ENCODE measurements around the gene LRFN5.

Gene LRFN5

DNA sequence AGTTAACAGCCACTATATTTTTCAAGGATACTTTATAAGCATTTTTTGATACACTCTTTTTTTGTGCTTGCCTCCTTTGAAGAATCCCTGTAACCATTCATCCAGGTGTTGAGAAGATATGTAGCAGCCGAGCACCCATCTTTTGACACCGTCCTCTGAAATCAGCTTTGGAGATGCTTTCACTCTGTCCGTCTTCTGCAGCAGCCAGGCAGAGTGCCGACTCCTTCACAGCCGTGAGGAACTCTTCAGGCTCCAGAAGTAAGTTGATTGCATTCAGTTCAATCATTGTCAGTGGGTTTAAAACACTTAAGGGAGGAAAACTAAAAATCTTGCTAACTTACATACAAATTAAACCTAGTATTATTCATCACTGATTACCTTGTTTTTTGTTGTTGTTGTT, 160.1 kb downstream of the LRFN5 start:
- WGBS (ENCODE audit: insufficient coverage): 90% methylated on average over 5 of the region's 5 CpGs
- POLR2A ChIA-PET: no interaction called here
- no peak overlapping the region for H3K4me3 ChIP-seq (ENCODE audit: control insufficient read depth in 1 of 7, extremely low read depth in 1 of 7, insufficient read depth in 4 of 7, low read depth in 2 of 7, low read length in 6 of 7)

DNA sequence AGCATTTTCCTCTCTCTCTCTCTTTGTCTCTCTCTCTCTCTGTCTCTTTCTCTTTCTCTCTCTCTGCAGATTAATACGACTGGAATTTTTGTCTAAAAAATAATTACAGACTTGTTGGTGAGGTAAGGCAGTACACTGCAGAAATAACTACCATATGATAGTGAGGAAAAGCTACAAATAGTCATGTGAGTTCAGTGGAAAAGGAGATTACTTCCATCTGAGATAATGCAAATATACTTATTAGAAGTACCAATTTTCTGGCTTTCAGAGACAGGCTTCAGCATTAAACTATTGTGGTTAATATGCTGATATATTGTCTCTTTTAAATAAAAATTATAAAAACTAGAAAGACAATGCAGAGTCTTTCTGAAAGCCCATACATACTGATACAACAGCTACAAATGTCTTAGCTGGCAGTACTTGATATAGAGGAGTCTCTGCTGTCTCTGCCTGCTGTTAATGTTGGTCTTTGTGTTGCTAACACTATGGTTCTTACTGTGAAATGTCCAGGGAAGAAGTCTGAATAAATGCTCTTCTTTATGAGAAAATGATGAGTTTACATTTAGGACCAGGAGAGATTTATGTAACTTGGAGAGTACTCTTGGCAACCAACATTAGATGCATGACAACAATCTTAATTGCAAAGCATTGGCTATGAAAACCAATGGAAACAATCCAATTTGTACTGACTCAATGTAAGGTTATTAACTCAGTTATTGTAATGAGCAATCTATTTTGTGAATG, 167.0 kb downstream of the LRFN5 start:
- H3K27ac ChIP-seq (ENCODE audit: insufficient read depth in 1 of 2, low read depth in 1 of 2, low read length in 2 of 2, poor library complexity in 1 of 2, severe bottlenecking in 2 of 2): no peak overlapping the region
- no peaks in the 10 kb centered on the region for H3K27me3 ChIP-seq (replicated peaks in 2 of 5; ENCODE audit: control insufficient read depth in 4 of 5, insufficient read depth in 5 of 5, low read length in 4 of 5)
- WGBS (ENCODE audit: insufficient coverage): no CpG with 5 or more reads among the region's 1 CpG
- POLR2A ChIA-PET: no interaction called here
- no peak overlapping the region for H3K4me3 ChIP-seq (ENCODE audit: control insufficient read depth in 1 of 7, extremely low read depth in 1 of 7, insufficient read depth in 4 of 7, low read depth in 2 of 7, low read length in 6 of 7)
- no peaks in the 10 kb centered on the region for H3K9me3 ChIP-seq (ENCODE audit: control extremely low read depth in 1 of 5, control insufficient read depth in 4 of 5, insufficient read depth in 2 of 5, low read depth in 1 of 5, low read length in 4 of 5)
- no peaks in the 10 kb centered on the region for H3K4me1 ChIP-seq (ENCODE audit: control extremely low read depth in 1 of 4, control insufficient read depth in 4 of 4, insufficient read depth in 4 of 4, low read length in 3 of 4)
- CTCF ChIA-PET: no interaction called here
- DNase-seq: no peak
- no peaks in the 10 kb centered on the region for H3K36me3 ChIP-seq (ENCODE audit: control insufficient read depth in 4 of 4, insufficient read depth in 4 of 4, low read length in 3 of 4)

More for the DNA sequence above, 160.1 kb downstream of the LRFN5 start:
- H3K27me3 ChIP-seq (replicated peaks in 2 of 5; ENCODE audit: control insufficient read depth in 4 of 5, insufficient read depth in 5 of 5, low read length in 4 of 5): no peaks in the 10 kb centered on the region
- H3K9me3 ChIP-seq (ENCODE audit: control extremely low read depth in 1 of 5, control insufficient read depth in 4 of 5, insufficient read depth in 2 of 5, low read depth in 1 of 5, low read length in 4 of 5): no peaks in the 10 kb centered on the region
- CTCF ChIA-PET: no interaction called here
- no peak for DNase-seq
- H3K36me3 ChIP-seq (ENCODE audit: control insufficient read depth in 4 of 4, insufficient read depth in 4 of 4, low read length in 3 of 4): no peaks in the 10 kb centered on the region
- no peak overlapping the region for H3K27ac ChIP-seq (ENCODE audit: insufficient read depth in 1 of 2, low read depth in 1 of 2, low read length in 2 of 2, poor library complexity in 1 of 2, severe bottlenecking in 2 of 2)
- no peaks in the 10 kb centered on the region for H3K4me1 ChIP-seq (ENCODE audit: control extremely low read depth in 1 of 4, control insufficient read depth in 4 of 4, insufficient read depth in 4 of 4, low read length in 3 of 4)

- ChIA-PET CTCF (no interaction called here), POLR2A (no interaction called here)
- no peak overlapping the region for H3K4me3 ChIP-seq (ENCODE audit: control insufficient read depth in 1 of 7, extremely low read depth in 1 of 7, insufficient read depth in 4 of 7, low read depth in 2 of 7, low read length in 6 of 7)
- H3K9me3 ChIP-seq (ENCODE audit: control extremely low read depth in 1 of 5, control insufficient read depth in 4 of 5, insufficient read depth in 2 of 5, low read depth in 1 of 5, low read length in 4 of 5): no peaks in the 10 kb centered on the region
- no peaks in the 10 kb centered on the region for H3K4me1 ChIP-seq (ENCODE audit: control extremely low read depth in 1 of 4, control insufficient read depth in 4 of 4, insufficient read depth in 4 of 4, low read length in 3 of 4)
- H3K27me3 ChIP-seq (replicated peaks in 2 of 5; ENCODE audit: control insufficient read depth in 4 of 5, insufficient read depth in 5 of 5, low read length in 4 of 5): no peaks in the 10 kb centered on the region
- no peaks in the 10 kb centered on the region for H3K36me3 ChIP-seq (ENCODE audit: control insufficient read depth in 4 of 4, insufficient read depth in 4 of 4, low read length in 3 of 4)
- DNase-seq: no peak
- H3K27ac ChIP-seq (ENCODE audit: insufficient read depth in 1 of 2, low read depth in 1 of 2, low read length in 2 of 2, poor library complexity in 1 of 2, severe bottlenecking in 2 of 2): no peak overlapping the region
Measured at GRCh38 chr14:41782511-41782910, 175.8 kb downstream of the LRFN5 start.

DNA sequence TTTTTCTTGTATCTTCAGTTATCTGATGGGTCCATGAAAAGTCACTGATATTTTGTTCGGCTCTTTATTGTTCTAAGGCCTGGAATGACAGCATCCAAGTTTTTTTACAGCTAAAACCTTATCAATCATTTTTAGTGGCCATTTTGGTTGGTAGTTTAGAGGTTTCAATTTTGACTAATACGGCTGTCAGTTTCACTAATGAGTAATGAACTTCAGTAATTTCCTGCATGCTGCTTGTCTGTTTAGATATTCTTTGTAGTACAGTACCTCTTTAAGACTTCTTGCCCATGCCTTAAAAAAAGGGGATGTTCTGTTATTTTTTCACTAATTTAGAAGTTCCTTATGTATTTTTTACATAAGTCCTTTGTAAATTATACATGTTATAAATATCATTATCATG, 176.7 kb downstream of the LRFN5 start:
- Histone ChIP-seq H3K36me3 (ENCODE audit: control insufficient read depth in 4 of 4, insufficient read depth in 4 of 4, low read length in 3 of 4) (no peaks in the 10 kb centered on the region), H3K27me3 (replicated peaks in 2 of 5; ENCODE audit: control insufficient read depth in 4 of 5, insufficient read depth in 5 of 5, low read length in 4 of 5) (no peaks in the 10 kb centered on the region), H3K4me3 (ENCODE audit: control insufficient read depth in 1 of 7, extremely low read depth in 1 of 7, insufficient read depth in 4 of 7, low read depth in 2 of 7, low read length in 6 of 7) (no peak overlapping the region), H3K27ac (ENCODE audit: insufficient read depth in 1 of 2, low read depth in 1 of 2, low read length in 2 of 2, poor library complexity in 1 of 2, severe bottlenecking in 2 of 2) (no peak overlapping the region), H3K9me3 (ENCODE audit: control extremely low read depth in 1 of 5, control insufficient read depth in 4 of 5, insufficient read depth in 2 of 5, low read depth in 1 of 5, low read length in 4 of 5) (no peaks in the 10 kb centered on the region), H3K4me1 (ENCODE audit: control extremely low read depth in 1 of 4, control insufficient read depth in 4 of 4, insufficient read depth in 4 of 4, low read length in 3 of 4) (no peaks in the 10 kb centered on the region)
- WGBS (ENCODE audit: insufficient coverage): 100% methylated on average over 1 of the region's 2 CpGs
- no peak for DNase-seq
- POLR2A ChIA-PET: no interaction called here
- CTCF ChIA-PET: interaction anchor here (0.6 kb wide), 1 partner anchor 38 kb away, joined by 3 read pairs; no protein-coding TSS in a partner anchor

- peak in 2 of 3 donors; percentile 1 to 7 for DNase-seq
- WGBS (ENCODE audit: insufficient coverage): 83% methylated on average over 2 of the region's 6 CpGs
- CTCF ChIA-PET: no interaction called here
Measured at GRCh38 chr14:41785696-41786095, 179.0 kb downstream of the LRFN5 start.

GRCh38 chr14:41799817-41800216, 193.1 kb downstream of the LRFN5 start:
- no peak for DNase-seq
- WGBS (ENCODE audit: insufficient coverage): no CpG with 5 or more reads among the region's 1 CpG
- ChIA-PET POLR2A (no interaction called here), CTCF (no interaction called here)
- no peaks in the 10 kb centered on the region for H3K36me3 ChIP-seq (ENCODE audit: control insufficient read depth in 4 of 4, insufficient read depth in 4 of 4, low read length in 3 of 4)
- no peak overlapping the region for H3K27ac ChIP-seq (ENCODE audit: insufficient read depth in 1 of 2, low read depth in 1 of 2, low read length in 2 of 2, poor library complexity in 1 of 2, severe bottlenecking in 2 of 2)
- H3K4me3 ChIP-seq (ENCODE audit: control insufficient read depth in 1 of 7, extremely low read depth in 1 of 7, insufficient read depth in 4 of 7, low read depth in 2 of 7, low read length in 6 of 7): no peak overlapping the region
- H3K9me3 ChIP-seq (ENCODE audit: control extremely low read depth in 1 of 5, control insufficient read depth in 4 of 5, insufficient read depth in 2 of 5, low read depth in 1 of 5, low read length in 4 of 5): peaks cover 0 to 2% (median 0%) of the 10 kb centered on the region in 5 experiments
- H3K27me3 ChIP-seq (replicated peaks in 2 of 5; ENCODE audit: control insufficient read depth in 4 of 5, insufficient read depth in 5 of 5, low read length in 4 of 5): peaks cover 0 to 2% (median 0%) of the 10 kb centered on the region in 5 experiments
- no peaks in the 10 kb centered on the region for H3K4me1 ChIP-seq (ENCODE audit: control extremely low read depth in 1 of 4, control insufficient read depth in 4 of 4, insufficient read depth in 4 of 4, low read length in 3 of 4)

More at GRCh38 chr14:41785696-41786095, 179.0 kb downstream of the LRFN5 start:
- no peaks in the 10 kb centered on the region for H3K4me1 ChIP-seq (ENCODE audit: control extremely low read depth in 1 of 4, control insufficient read depth in 4 of 4, insufficient read depth in 4 of 4, low read length in 3 of 4)
- no peak overlapping the region for H3K27ac ChIP-seq (ENCODE audit: insufficient read depth in 1 of 2, low read depth in 1 of 2, low read length in 2 of 2, poor library complexity in 1 of 2, severe bottlenecking in 2 of 2)
- no peaks in the 10 kb centered on the region for H3K36me3 ChIP-seq (ENCODE audit: control insufficient read depth in 4 of 4, insufficient read depth in 4 of 4, low read length in 3 of 4)
- no peaks in the 10 kb centered on the region for H3K27me3 ChIP-seq (replicated peaks in 2 of 5; ENCODE audit: control insufficient read depth in 4 of 5, insufficient read depth in 5 of 5, low read length in 4 of 5)
- no peaks in the 10 kb centered on the region for H3K9me3 ChIP-seq (ENCODE audit: control extremely low read depth in 1 of 5, control insufficient read depth in 4 of 5, insufficient read depth in 2 of 5, low read depth in 1 of 5, low read length in 4 of 5)
- no peak overlapping the region for H3K4me3 ChIP-seq (ENCODE audit: control insufficient read depth in 1 of 7, extremely low read depth in 1 of 7, insufficient read depth in 4 of 7, low read depth in 2 of 7, low read length in 6 of 7)
- POLR2A ChIA-PET: no interaction called here

GRCh38 chr14:41805633-41806032, 199.0 kb downstream of the LRFN5 start:
- ChIA-PET CTCF (no interaction called here), POLR2A (no interaction called here)
- no peak overlapping the region for H3K27ac ChIP-seq (ENCODE audit: insufficient read depth in 1 of 2, low read depth in 1 of 2, low read length in 2 of 2, poor library complexity in 1 of 2, severe bottlenecking in 2 of 2)
- H3K4me3 ChIP-seq (ENCODE audit: control insufficient read depth in 1 of 7, extremely low read depth in 1 of 7, insufficient read depth in 4 of 7, low read depth in 2 of 7, low read length in 6 of 7): no peak overlapping the region
- H3K4me1 ChIP-seq (ENCODE audit: control extremely low read depth in 1 of 4, control insufficient read depth in 4 of 4, insufficient read depth in 4 of 4, low read length in 3 of 4): no peaks in the 10 kb centered on the region
- H3K36me3 ChIP-seq (ENCODE audit: control insufficient read depth in 4 of 4, insufficient read depth in 4 of 4, low read length in 3 of 4): no peaks in the 10 kb centered on the region
- H3K9me3 ChIP-seq (ENCODE audit: control extremely low read depth in 1 of 5, control insufficient read depth in 4 of 5, insufficient read depth in 2 of 5, low read depth in 1 of 5, low read length in 4 of 5): peaks cover 0 to 2% (median 0%) of the 10 kb centered on the region in 5 experiments
- no peak for DNase-seq
- no CpG with 5 or more reads among the region's 5 CpGs for WGBS (ENCODE audit: insufficient coverage)
- H3K27me3 ChIP-seq (replicated peaks in 2 of 5; ENCODE audit: control insufficient read depth in 4 of 5, insufficient read depth in 5 of 5, low read length in 4 of 5): peaks cover 0 to 2% (median 0%) of the 10 kb centered on the region in 5 experiments

Measured in common myeloid progenitor, CD34-positive (primary cell).